Embryonic facial prominence (tissue), 1 donor: ENCODE measurements around the gene CDKL4.
"Not testable (repeated sequence)": the region's sequence is repeated elsewhere in the genome, so short reads cannot be mapped to it uniquely, and the experiment has no call there.

Source experiments
- DNase-seq: peaks from one replicate; pipeline ENCODE4 v3.0.0-alpha.2; 2016; ENCODE audit errors: extremely low spot score

Gene CDKL4

DNA sequence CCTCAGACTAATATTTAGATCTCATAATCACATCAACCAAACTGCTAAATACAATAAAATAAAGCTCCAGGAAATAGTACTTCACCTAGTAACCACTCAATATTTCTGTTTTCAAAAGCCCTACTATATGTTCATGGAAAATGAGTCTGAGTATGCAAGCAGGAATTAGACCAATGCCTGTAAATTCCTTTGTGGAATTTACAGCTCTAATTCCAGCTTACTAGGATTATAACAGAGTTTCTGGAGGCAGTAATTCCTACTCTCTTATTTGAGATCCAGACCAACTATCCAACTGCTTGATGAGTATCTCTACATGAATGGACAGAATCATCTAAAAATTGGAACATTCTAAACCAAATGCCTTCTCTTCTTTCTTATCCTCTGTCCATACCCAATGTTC lies 11.6 kb downstream of the CDKL4 start:
- no peak for DNase-seq

DNA sequence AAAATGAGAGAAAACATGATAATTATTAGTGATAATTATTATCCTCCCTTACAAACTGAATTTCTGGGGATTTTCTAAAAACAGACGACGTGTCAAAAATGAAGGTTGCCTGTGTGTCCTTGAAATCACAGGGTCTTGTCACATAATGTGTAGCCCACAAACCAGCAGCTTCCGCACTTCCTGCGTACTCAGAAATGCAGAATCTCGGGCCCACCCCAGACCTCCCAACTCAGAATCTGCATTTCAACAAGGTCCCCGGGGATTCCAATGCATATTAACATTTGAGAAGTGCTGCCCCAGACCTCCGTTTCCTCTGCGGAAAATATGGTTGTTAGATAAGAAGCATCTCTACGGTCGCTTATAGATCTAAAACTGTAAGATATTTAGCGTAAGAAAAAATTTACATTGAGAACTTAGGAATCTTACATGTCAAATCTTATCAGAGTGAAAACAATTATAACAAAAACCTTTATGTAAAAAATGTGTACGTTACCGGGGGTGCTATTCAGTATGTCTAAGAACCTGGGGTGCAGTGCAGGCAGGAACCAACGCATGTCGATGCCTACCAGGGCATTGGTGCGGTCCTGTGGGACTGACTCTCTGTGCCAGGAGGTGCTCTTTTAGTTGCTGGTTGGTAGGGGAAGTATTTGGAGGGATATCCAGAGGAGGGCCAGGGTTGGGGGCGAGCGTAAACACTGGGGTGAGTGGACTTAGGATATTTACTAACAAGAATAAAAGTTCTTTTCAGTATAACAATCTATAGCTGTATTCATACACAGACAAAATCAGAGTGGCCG lies 15.2 kb downstream of the CDKL4 start:
- DNase-seq: no peak

DNA sequence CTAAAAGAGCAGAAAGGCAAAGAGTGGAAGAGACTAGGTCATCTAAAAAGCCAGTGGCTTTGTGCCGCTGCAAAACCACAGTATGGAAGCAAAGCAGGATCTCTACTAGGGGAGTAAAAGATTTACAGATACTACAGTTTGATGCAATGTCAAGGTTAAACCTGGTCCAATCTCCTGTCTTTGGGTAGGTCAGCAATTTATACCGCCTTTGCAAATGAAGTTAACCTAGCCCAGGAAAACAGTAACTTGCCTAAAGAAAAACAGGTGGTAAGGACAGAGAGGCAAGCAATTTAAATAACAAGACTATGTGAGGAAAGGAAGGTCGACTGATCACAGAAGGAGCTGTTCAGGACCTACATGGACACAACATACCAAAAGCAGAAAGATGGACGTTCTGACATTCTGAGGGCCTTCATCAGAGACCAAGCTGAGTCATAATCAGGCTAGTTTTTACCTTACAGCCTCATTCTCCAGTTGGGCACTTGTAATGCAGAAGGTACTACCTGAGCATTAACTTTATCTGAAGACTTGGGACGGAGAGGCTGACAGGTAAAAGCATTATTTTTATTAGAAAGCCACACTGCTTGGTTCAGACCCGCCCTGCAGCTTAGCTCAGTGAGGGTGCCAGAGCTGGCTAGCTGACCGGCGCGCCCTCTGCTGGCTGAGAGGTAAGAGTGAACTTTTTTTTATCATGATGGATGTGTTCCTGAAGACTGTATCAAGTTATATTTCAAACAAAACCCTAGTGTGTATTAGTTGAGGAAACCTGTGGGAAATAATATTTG lies 15.9 kb downstream of the CDKL4 start:
- DNase-seq: peak; percentile 78

DNA sequence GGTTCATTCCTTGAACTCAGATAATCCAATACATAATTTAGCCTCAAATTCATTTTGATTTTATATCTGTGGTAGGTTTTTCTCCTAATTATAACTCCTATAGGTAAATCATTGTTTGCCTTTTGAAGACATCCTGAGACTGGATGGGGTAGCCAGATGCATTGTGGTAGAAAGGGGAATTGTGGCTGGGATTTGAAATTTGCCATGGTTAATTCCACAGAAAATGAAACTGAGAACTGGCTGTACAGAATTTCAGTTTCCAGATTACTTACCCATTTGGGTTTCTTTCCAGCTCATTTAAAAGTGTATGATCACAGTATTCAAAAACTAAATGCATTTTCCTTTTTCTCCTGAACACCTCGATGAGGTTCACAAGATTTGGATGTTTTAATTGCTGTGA lies 18.2 kb downstream of the CDKL4 start:
- DNase-seq: no peak

DNA sequence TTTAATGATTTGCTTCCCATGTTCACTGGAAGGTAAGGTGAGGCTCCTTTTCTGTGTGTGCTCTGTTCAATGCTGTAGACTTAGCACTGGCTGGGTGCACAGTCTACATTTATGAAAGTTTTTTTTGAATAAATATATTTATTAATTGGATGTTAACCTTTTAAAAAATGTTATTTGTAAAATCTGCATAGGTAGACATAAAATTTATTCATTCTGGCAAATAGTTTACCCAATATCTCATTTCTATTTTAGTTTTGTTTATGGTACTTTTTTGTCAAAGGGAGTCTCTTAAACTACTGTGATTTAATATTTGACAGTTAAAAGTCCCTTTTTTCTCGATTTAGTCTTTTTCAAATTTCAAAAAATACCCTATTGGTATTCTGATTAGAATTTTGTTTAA lies 19.9 kb downstream of the CDKL4 start:
- DNase-seq: no peak

DNA sequence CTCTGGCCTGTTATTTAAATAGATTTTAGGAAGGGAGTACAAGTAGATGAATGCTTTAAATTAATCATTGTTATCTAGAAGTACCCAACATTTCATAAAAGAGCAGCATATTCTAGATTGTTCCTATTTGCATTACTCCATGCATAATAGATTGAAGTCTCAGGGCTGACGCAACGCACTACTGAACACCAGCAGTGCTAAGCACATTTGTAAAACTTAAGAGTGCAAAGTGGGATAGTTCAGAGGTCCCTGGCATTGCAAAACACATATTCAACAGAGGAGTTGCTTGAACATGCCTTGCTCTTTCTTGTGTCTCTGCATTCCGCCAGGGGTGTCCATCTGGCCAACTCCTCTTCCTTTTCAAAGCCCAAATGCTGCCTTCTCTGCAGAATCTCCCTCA lies 22.3 kb downstream of the CDKL4 start:
- no peak for DNase-seq

DNA sequence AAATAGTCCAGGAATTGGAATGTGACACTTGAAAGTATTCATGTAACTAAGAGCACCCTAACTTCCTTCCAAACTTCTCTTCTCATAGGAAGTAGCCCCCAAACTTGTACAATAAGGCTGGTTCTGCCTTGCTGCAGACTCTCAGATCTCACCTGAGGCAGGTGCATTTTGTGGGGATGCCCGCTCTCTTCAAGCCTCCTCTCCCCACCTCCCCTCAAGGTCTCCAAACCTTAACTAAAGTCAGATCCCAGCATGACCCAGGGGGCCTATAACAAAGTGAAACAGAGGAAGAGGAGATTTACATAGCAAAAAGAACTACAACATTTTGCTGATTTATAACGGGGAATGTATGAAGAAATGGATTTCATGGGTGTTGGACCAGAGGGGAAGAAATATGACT lies 23.6 kb downstream of the CDKL4 start:
- no peak for DNase-seq

DNA sequence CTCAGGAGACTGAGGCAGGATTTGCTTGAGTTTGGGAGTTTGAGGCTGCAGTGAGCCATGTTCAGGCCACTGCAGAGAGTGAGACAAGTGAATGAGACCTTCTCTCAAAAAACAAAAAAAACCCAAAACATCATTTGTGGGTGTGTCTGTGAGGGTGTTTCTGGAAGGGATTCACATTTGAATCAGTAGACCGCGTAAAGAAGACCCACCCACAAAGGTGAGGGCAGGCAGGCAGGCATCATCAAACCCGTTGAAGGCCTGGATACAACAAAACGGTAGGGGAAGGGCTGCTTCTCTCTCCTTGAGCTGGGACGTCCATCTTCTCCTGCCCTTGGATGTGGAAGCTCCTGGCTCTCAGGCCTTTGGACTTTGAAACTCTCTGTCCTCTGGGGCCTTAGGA lies 25.4 kb downstream of the CDKL4 start:
- no peak for DNase-seq

DNA sequence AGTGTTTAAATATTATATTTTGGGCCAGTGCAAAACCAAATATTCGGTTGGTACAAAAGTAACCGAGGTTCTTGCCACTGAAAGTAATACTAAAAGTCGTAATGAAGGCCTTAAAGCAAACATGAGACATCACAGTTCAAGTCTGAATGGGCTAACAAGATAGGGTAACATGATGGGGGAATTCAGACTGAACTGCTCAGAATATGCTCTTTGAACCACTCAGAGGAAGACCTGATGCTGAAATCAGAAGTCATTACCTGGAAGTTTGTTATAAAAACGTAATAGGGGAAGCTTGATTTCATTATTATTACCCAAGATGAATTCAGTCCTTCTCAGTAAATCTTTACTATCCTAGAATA lies 26.6 kb downstream of the CDKL4 start:
- DNase-seq: no peak

DNA sequence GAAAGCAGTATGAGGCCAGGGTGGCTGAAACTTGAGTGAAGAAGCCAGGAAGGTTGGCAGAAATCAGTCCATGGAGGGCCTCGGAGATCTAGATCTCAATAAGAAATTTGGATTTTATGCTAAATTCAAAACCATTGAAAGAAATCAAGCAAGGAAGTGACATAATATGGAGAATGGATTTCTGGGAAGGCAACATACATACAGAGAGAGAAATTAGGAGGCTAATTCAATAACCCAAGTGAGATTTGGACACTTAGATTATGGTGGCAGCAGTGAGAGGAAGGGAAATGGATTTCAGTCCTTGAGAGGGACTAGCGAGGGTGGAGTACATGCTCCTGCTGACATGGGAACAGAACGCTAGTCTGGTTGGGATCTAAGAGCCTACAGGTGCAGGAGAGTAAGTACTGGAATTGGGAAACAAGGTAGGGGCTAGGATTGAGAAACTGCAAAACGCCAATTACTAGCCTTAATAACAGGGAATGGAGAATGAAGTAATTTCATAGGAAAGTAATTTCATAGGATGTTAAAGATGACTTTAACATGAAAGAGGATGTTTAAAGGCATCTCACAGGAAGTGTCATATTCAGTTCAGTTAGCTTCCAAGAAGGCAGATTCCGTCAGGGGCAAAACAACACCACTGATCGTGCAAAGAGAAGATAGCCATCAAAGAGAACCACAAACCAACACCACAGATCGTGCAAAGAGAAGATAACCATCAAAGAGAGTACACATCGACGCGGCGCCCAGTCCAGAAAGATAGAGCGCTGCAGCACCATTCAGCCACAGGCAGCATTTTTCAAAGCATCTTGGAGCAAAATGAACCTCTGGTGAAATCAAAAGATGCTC lies 27.2 kb downstream of the CDKL4 start:
- DNase-seq: no peak

DNA sequence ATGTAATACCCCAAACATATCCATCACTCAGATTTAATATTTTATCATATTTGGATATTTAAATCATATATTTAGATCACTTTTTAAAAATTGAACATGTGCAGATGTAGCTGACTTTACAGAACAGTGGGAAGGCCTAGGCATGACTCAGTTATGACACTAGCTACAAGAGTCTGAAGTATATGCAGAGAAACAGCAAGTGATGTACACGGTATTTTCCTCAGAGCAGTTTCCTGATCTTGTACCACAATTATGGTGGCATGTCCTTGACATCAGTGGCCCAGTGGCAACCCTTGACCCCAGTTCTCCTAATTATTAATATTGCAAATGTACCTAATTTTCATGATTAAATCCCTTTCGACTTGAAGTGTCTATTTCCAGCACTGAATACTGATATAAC lies 28.2 kb downstream of the CDKL4 start:
- DNase-seq: no peak

DNA sequence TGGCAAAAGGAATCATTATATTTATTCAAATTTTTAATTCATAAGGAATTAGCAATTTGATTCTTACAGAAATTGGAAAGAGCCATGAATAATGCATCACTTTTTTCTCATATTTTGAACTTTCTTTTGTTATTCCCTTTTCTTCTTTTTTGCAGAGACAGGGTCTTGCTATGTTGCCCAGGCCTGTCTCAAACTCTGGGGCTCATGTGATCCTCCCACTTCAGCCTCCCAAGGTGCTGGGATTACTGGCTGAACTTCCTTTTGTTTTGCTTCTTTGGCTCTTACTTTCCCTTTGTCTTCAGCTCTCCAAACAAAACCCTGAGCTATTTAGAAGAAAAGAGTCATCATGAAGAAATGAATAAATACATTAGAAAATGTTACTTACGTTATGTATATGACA lies 30.8 kb downstream of the CDKL4 start:
- no peak for DNase-seq

DNA sequence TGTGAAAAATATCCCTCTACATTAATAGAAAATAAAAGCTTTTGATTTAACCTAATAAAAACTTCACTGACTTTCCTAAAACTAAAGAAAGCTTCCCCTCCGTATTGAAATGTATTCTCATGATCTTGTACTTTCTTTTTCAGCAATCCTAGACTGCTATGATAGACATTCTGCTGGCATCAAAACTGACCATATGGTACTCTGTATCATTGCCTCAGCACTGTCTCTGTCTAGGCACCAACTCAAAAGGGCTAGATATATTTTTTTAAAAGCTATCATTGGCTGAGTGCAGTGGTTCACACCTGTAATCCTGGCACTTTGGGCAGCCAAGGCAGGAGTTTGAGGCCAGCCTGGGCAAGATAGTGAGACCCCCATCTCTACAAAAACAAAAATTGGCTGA lies 32.9 kb downstream of the CDKL4 start:
- no peak for DNase-seq

DNA sequence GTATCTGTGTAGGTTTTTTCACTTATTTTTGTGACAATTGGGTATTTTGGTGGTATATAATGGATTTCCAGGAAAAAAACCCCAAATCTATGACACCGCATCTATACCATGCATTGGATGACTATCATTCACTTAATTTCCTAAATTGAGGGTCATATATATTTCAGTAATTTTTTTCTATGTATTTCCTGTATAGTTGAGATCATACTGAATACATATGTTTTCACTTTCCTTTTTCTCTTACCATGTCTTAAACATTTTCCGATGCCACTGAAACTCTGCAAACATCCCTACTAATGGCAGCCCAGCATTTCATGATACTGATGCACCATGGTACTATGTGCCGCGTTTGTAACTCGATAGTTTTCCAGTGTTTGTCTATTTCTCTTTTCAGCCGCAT lies 40.4 kb downstream of the CDKL4 start:
- DNase-seq: peak; percentile 20

DNA sequence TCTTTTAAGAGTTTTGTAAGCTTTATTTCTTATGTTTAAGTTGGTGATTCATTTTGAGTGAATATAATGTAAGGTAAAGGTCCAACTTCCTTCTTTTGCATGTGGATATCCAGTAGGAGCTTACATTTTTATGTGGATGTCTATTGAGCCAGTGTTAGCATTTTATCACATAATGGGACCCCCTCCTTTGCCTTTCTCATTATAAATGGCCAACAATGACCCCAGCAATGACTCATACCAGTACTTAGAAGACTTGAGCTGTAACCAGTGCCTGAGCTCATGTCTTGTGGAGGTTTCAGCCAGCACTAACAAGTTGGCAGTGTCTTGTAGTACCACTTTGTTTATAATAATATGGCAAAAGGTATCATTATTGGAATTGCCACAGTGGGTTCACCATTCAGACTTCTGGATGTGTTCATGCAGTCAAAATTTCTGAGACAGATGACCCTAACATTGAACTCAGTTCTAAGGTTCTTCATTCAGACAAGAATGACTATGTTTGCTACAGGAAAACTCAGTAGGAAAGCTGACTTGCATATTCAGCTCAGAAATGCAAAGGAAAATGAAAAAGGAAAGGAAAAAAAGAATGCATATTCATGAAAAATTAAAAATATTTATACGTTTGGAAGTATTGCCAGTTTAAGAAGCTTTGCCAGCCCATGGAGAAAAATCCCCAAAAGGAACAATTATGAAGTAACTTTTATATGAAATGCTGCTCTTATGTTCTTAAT lies 41.0 kb downstream of the CDKL4 start:
- no peak for DNase-seq

DNA sequence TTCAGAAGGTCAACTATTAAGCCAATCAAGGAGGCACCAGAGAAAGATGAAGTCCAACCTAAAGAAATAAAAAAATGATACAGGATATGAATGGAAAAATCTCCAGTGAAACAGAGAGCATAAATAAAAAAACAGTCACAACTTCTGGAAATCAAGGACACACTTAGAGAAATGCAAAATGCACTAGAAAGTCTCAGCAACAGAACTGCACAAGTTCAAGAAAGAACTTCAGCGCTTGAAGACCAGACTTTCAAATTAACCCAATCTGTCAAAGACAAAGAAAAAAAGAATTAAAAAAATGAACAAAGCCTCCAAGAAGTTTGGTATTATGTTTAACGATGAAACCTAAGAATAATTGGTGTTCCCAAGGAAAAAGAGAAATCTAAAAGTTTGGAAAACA lies 46.8 kb downstream of the CDKL4 start:
- not testable (repeated sequence) for DNase-seq

DNA sequence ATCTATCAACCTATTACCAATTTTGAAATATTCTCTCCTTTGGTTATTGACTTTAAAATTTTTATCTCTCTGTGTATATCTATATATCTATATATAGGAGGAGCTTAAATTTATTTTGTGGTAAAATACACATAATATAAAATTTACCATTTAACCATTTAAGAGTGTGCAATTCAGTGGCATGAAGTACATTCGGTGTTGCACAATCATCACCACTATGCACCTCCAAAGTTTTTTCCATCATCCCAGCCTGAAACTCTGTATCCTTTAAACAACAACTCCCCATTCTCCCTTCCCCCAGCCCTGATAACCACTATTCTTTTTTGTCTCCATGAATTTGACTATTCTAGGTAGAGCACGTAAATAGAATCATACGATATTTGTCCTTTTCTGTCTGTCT lies 49.1 kb downstream of the CDKL4 start:
- no peak for DNase-seq

DNA sequence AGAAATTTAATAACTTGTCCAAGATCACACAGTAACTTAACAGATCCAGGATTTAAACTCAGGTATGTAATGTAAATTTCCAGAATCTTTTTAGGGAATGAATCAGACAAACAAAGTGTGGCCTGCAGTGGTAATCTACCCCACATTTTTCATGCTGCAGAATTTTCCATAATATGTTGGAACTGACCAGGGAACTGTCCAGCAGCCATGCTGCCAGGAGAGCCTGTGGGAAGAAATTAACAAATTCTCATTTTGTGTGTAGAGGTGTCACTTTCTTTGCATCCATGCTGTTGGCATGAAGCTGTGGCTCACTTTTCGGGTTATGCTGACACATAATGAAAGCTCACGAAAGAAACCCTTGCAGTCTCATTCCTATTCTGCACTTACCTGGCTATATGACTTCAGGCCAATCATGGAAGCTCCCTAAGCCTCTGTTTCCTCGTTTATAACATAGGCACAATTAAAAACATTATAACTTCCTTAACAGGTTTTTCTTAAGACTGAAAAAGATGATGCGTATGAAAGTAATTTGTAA lies 54.7 kb downstream of the CDKL4 start:
- DNase-seq: no peak

DNA sequence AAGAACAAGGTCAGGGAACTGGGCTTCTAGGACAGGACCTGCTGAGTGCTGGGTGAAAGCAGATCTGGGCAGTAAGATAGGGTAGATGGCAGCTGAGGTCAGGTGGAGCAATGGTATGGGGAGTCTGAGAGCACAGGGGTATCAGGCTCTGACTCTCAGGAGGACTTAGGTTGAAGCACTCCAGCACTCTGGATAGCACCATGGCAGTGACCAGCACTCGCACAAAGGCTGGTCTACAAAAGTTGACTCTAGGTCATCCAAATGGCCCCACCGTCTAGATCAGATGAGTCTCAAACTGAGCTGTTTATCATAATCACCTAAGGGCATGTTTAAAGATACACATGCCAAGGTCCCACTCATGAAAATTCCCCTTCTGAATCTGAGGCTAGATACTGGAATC lies 60.1 kb downstream of the CDKL4 start:
- no peak for DNase-seq

DNA sequence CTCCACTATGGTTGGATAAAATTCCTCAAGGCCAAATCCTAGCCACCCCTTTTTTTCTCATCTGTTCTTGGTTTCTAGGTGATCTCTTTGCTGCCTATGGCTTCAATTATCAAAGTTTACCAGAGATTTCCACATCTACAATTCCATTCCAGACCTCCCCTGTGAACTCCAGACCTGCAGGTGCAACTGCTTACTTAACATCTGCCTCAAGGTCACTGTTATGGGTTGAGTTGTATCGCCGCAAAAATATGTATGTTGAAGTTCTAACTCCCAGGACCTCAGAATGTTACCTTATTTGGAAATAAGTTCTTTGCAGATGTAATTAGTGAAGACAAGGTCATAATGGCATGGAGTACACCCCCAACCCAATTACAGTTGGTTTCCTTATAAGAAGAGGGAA lies 62.5 kb downstream of the CDKL4 start:
- DNase-seq: no peak
